ENCODE measurements around the gene SHOX. TPM values are rescaled to one million over a fixed set of nuclear protein-coding genes. Genes with fewer than 3 reads are reported as not detected.

Gene SHOX
- total RNA-seq, 4 donors from 2014 or later, result 0.17 TPM; not detected in 3

DNA sequence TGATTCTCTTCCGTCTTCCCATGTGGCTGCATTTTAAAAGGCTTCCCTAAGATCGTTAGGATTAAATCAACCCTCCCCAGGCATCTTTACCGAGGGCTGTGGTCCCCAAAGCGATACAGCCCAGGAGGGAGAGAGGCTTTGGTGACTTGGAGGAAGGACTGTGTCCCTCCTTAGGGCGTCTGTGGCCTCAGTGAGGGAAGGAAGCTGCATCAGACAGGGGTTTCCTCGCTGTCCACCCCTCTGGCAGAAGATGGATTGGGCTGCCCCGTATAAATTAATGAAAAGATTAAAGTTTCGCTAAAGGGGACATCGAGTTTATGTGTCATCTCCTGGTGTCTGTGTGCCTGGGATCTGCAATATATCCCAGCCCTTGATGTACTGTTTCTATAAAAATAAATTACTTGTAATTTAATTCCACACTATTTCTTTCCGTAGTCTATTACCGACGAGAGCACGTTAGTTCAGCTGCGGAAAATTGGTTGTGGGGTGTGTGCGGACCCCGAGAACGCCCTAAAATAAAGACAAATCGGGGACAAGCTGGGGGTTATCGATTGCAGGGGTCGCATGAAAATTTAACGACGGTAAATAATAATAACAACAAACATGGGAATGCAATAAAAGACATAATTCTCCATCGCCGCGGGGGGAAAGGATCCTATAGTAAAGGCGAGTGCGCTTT lies 6.5 kb downstream of the SHOX start:
- no peaks in the 10 kb centered on the region for H3K36me3 ChIP-seq
- DNase-seq (ENCODE audit: extremely low spot score), result no peak
- H3K27ac ChIP-seq (replicated peaks in 1 of 4), result no peak overlapping the region
- peaks cover 0 to 93% (median 18%) of the 10 kb centered on the region in 4 donors for H3K27me3 ChIP-seq
- peaks cover 0 to 18% (median 8%) of the 10 kb centered on the region in 4 donors for H3K4me1 ChIP-seq
- intact Hi-C loops (cut with DNase I), result no loop called here
- H3K4me3 ChIP-seq, result peak overlapping the region in 1 of 4 donors; percentile 10
- TF ChIP-seq POLR2AphosphoS5 (IDR thresholded peaks at IDR 0.05) (no peak), POLR2A (IDR thresholded peaks at IDR 0.05; ENCODE audit: low read depth) (no peak), EP300 (IDR thresholded peaks at IDR 0.05) (no peak)
- TF ChIP-seq, protein P1, sequence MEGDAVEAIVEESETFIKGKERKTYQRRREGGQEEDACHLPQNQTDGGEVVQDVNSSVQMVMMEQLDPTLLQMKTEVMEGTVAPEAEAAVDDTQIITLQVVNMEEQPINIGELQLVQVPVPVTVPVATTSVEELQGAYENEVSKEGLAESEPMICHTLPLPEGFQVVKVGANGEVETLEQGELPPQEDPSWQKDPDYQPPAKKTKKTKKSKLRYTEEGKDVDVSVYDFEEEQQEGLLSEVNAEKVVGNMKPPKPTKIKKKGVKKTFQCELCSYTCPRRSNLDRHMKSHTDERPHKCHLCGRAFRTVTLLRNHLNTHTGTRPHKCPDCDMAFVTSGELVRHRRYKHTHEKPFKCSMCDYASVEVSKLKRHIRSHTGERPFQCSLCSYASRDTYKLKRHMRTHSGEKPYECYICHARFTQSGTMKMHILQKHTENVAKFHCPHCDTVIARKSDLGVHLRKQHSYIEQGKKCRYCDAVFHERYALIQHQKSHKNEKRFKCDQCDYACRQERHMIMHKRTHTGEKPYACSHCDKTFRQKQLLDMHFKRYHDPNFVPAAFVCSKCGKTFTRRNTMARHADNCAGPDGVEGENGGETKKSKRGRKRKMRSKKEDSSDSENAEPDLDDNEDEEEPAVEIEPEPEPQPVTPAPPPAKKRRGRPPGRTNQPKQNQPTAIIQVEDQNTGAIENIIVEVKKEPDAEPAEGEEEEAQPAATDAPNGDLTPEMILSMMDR (IDR thresholded peaks at IDR 0.05), result no peak
- 5% methylated on average over 27 of the region's 27 CpGs for WGBS
- H3K9me3 ChIP-seq, result no peaks in the 10 kb centered on the region

DNA sequence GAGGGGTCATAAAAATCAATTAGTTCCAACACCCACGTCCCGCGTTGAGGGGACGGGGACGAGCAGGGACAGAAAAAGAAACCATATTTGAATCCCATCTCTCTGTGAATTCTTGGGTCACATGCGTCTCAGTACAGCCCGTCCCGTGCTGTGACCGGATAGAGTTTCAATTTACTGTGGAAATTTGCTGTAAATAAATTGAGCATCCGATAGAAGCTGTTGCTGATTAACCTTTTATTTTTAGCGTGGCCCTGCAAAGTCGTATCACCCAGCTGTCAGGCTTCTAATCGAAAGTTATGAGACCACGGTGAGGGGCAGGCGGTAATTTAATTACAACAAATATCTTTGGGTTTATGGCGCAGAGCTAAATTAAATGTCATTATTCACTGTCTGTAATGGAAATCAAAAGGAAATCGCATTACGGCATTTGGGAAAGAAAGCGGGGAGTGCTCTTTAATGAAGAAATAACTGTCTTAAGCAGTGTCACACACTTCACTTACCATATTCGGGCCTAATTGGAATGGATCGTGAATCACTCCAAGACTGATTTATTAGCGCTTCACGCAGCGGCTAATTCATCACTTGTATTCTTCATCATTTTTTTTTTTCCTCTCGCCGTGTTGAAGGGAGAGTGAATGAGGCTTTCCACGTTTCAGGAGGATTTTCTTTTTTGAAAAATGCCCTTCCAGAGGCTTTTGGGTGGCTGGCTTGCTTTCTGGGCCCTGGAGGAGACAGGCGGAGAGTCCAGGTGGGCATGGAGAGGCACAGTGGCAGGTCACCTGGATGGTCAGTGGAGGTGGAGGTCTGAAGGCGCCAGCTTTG lies 7.3 kb downstream of the SHOX start:
- peaks cover 0 to 93% (median 14%) of the 10 kb centered on the region in 4 donors for H3K27me3 ChIP-seq

DNA sequence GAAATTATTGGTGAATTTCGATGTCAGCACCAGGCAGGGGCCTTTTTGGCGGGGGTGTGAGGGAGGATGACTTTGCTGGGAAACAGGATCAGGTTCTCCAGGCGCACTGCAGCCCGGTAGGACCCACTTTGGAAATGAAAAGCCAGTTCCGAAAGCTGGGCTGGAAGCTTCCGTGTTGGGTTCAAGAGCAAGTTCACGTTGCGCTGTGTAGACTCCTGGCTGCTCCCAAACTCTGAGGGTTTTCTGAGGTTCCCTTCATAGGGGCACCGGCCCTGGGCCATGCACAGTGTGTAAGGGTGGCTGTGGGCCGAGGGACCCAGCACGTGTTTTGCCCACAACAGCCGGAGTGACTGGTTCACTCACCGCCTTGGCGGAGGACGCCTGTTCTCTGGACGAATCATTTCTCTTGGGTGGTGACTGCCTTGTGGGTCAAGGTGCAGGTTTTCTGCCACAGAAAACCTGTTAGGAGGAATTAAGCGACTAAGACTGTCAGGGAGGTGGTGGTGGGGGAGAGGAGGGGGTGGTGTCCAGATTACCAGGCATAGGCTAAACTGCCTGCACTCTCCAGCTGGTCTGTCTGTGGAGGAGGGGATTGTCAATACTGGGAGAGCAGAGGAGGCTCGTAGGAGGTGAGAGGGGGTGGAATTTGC lies 8.0 kb downstream of the SHOX start:
- H3K4me3 ChIP-seq, result no peak overlapping the region
- H3K9me3 ChIP-seq, result no peaks in the 10 kb centered on the region
- no peak overlapping the region for H3K27ac ChIP-seq (replicated peaks in 1 of 4)
- peak; percentile 62 for DNase-seq (ENCODE audit: extremely low spot score)
- no peak for TF ChIP-seq EP300 (IDR thresholded peaks at IDR 0.05)
- no peak for TF ChIP-seq POLR2A (IDR thresholded peaks at IDR 0.05; ENCODE audit: low read depth)
- no peak for TF ChIP-seq POLR2AphosphoS5 (IDR thresholded peaks at IDR 0.05)
- TF ChIP-seq, protein P1 (IDR thresholded peaks at IDR 0.05), result no peak
- WGBS, result 15% methylated on average over 14 of the region's 18 CpGs
- intact Hi-C loops (cut with DNase I), result no loop called here
- H3K36me3 ChIP-seq, result no peaks in the 10 kb centered on the region
- peaks cover 0 to 18% (median 8%) of the 10 kb centered on the region in 4 donors for H3K4me1 ChIP-seq
- H3K27me3 ChIP-seq, result peaks cover 0 to 93% (median 12%) of the 10 kb centered on the region in 4 donors

More for the DNA sequence above, 7.3 kb downstream of the SHOX start:
- no peak for DNase-seq (ENCODE audit: extremely low spot score)
- WGBS, result 3% methylated on average over 29 of the region's 29 CpGs
- Histone ChIP-seq H3K4me1 (peaks cover 0 to 18% (median 8%) of the 10 kb centered on the region in 4 donors), H3K36me3 (no peaks in the 10 kb centered on the region), H3K4me3 (peak overlapping the region in 1 of 4 donors; percentile 10), H3K9me3 (no peaks in the 10 kb centered on the region), H3K27ac (replicated peaks in 1 of 4) (no peak overlapping the region)
- intact Hi-C loops (cut with DNase I), result no loop called here
- TF ChIP-seq EP300 (IDR thresholded peaks at IDR 0.05) (no peak), POLR2A (IDR thresholded peaks at IDR 0.05; ENCODE audit: low read depth) (no peak), POLR2AphosphoS5 (IDR thresholded peaks at IDR 0.05) (no peak)
- TF ChIP-seq, protein P1 (IDR thresholded peaks at IDR 0.05), result no peak

DNA sequence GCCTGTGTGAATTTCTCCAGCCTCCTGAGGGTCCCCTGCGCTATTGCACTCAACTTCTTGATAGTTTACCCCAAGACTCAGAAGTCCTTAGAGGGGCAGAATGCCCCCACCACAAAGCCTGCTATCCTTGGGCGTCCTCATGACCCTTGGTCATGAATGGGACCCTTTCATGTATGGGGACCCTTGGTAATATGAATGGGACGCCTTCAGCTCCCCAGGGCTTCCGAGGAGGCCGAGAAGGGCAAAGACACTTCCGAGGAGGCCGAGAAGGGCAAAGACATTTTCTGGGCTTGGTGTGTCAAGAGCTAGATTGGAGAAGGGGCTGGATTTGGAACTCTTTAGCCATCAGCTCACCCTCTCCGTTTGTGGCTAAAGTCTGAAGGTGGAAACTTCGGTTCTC lies 8.6 kb downstream of the SHOX start:
- Histone ChIP-seq H3K36me3 (no peaks in the 10 kb centered on the region), H3K27me3 (peaks cover 0 to 93% (median 10%) of the 10 kb centered on the region in 4 donors), H3K27ac (replicated peaks in 1 of 4) (no peak overlapping the region), H3K4me1 (peaks cover 0 to 21% (median 9%) of the 10 kb centered on the region in 4 donors), H3K4me3 (no peak overlapping the region), H3K9me3 (no peaks in the 10 kb centered on the region)
- DNase-seq (ENCODE audit: extremely low spot score), result peak; percentile 74
- TF ChIP-seq POLR2A (IDR thresholded peaks at IDR 0.05; ENCODE audit: low read depth), result no peak
- TF ChIP-seq POLR2AphosphoS5 (IDR thresholded peaks at IDR 0.05), result no peak
- TF ChIP-seq EP300 (IDR thresholded peaks at IDR 0.05), result no peak
- TF ChIP-seq, protein P1 (IDR thresholded peaks at IDR 0.05), result no peak
- 4% methylated on average over 9 of the region's 9 CpGs for WGBS
- intact Hi-C loops (cut with DNase I), result no loop called here
